GM19035 (cell line): Measurements from ENCODE around the gene FKRP.
"Not testable (repeated sequence)": the region's sequence is repeated elsewhere in the genome, so short reads cannot be mapped to it uniquely, and the experiment has no call there.

Experiments
- ATAC-seq: cut with Tn5 transposase; IDR thresholded peaks from one replicate; pipeline ENCODE4 v1.9.1; 2021; ENCODE audit not compliant: unreplicated experiment

Gene FKRP

GRCh38 chr19:46756544-46756888 lies 10.7 kb downstream of the FKRP start:
- ATAC-seq = no peak

- ATAC-seq = no peak
Observed at GRCh38 chr19:46759206-46759605, 13.3 kb downstream of the FKRP start.

GRCh38 chr19:46759817-46760333 lies 14.0 kb downstream of the FKRP start:
- no peak for ATAC-seq

- no peak for ATAC-seq
Observed at GRCh38 chr19:46760363-46760762, 14.5 kb downstream of the FKRP start.

- ATAC-seq = not testable (repeated sequence)
Observed at GRCh38 chr19:46760897-46761296, 15.0 kb downstream of the FKRP start.

- ATAC-seq = no peak
Observed at GRCh38 chr19:46761418-46761831, 15.6 kb downstream of the FKRP start.

GRCh38 chr19:46762245-46762890 lies 16.5 kb downstream of the FKRP start:
- no peak for ATAC-seq

- ATAC-seq = no peak
Observed at GRCh38 chr19:46764817-46765291, 19.0 kb downstream of the FKRP start.

GRCh38 chr19:46766569-46767317 lies 20.9 kb downstream of the FKRP start:
- ATAC-seq = no peak

- not testable (repeated sequence) for ATAC-seq
Observed at GRCh38 chr19:46768746-46769145, 22.9 kb downstream of the FKRP start.

GRCh38 chr19:46772170-46773017 lies 26.5 kb downstream of the FKRP start:
- ATAC-seq = no peak

- ATAC-seq = no peak
Observed at GRCh38 chr19:46773018-46773399, 27.2 kb downstream of the FKRP start.

GRCh38 chr19:46775642-46776258 lies 29.9 kb downstream of the FKRP start:
- no peak for ATAC-seq

- no peak for ATAC-seq
Observed at GRCh38 chr19:46776927-46777911, 31.4 kb downstream of the FKRP start.

- ATAC-seq = not testable (repeated sequence)
Observed at GRCh38 chr19:46777956-46778645, 32.2 kb downstream of the FKRP start.

- ATAC-seq = no peak
Observed at GRCh38 chr19:46782355-46783019, 36.6 kb downstream of the FKRP start.

GRCh38 chr19:46783670-46784069 lies 37.8 kb downstream of the FKRP start:
- no peak for ATAC-seq

- ATAC-seq = peak; percentile 42
Observed at GRCh38 chr19:46784262-46785053, 38.6 kb downstream of the FKRP start.
